Esophagus (tissue), 2 donors: ENCODE results near the gene CEP128. TPM values are rescaled to one million over a fixed set of nuclear protein-coding genes. Genes with fewer than 3 reads are reported as not detected.
"Not testable (repeated sequence)": the region's sequence is repeated elsewhere in the genome, so short reads cannot be mapped to it uniquely, and the experiment has no call there.

Experiments
- H3K27ac ChIP-seq, 2 donors: one replicate each; pipeline ENCODE4 v1.5.1; 2013; ENCODE audit warnings: low read depth in 2 of 2, mild to moderate bottlenecking in 2 of 2, inconsistent platforms in 1 of 2, low read length in 1 of 2, moderate library complexity in 1 of 2
- H3K27me3 ChIP-seq, 2 donors: one replicate each; pipeline ENCODE4 v1.6.1; 2013; ENCODE audit warnings: low read length in 2 of 2, control low read depth in 1 of 2, mild to moderate bottlenecking in 1 of 2; ENCODE audit not compliant: insufficient read depth in 2 of 2, control insufficient read depth in 1 of 2
- H3K36me3 ChIP-seq, 2 donors: one replicate each; pipeline ENCODE4 v1.6.1; 2013; ENCODE audit warnings: low read length in 1 of 2; ENCODE audit not compliant: control insufficient read depth in 2 of 2, insufficient read depth in 2 of 2
- H3K4me1 ChIP-seq, 2 donors: one replicate each; pipeline ENCODE4 v1.6.1; 2013; ENCODE audit warnings: low read length in 1 of 2; ENCODE audit not compliant: control insufficient read depth in 2 of 2, insufficient read depth in 2 of 2
- H3K4me3 ChIP-seq, 2 donors: one replicate each; pipeline ENCODE4 v1.5.1; 2013; ENCODE audit warnings: low read length in 2 of 2, mild to moderate bottlenecking in 2 of 2, low read depth in 1 of 2, moderate library complexity in 1 of 2
- H3K9me3 ChIP-seq, 2 donors: one replicate each; pipeline ENCODE4 v1.6.1; 2013; ENCODE audit warnings: mild to moderate bottlenecking in 2 of 2, low read depth in 1 of 2, low read length in 1 of 2, moderate library complexity in 1 of 2; ENCODE audit not compliant: control insufficient read depth in 2 of 2, insufficient read depth in 1 of 2
- whole genome bisulfite sequencing, 2 donors: extraction: QIAGEN DNeasy Blood & Tissue Kit; methylation state at CpG; one replicate each; pipeline ENCODE4 v1.1.7; 2013; 5-methylcytosine and 5-hydroxymethylcytosine counted together
- polyA plus RNA-seq, 2 donors: library from polyadenylated mRNA; stranded (reverse); fragments of 200-250 nt; gene quantifications; one replicate each; pipeline ENCODE4 v1.2.3, GENCODE V29; 2013
- donor health status: healthy with polysubstance abuse.
- donor health status: Bipolar disorder and iron deficiency.

CEP128 gene
- polyA plus RNA-seq, 2 donors = 1.3 to 1.7 TPM

GRCh38 chr14:80955416-80955941 lies 13.9 kb upstream of the CEP128 start, which contains the start of gene TSHR:
TSHR (plus strand) TSS chr14:80955621; CDS start chr14:80955681, 60 bp downstream.
- WGBS, 2 donors = 27 to 35% methylated on average over 20 to 21 of the region's 21 CpGs
- Histone ChIP-seq H3K36me3 (no peaks in the 10 kb centered on the region), H3K27me3 (no peaks in the 10 kb centered on the region), H3K4me1 (peaks cover 0 to 5% of the 10 kb centered on the region in 2 donors), H3K4me3 (peak within 1 kb of the TSS; percentile 42 to 45), H3K27ac (no peak within 1 kb of the TSS), H3K9me3 (no peaks in the 10 kb centered on the region)

GRCh38 chr14:80954687-80955299 lies 13.3 kb upstream of the CEP128 start:
- WGBS, 2 donors = 1% methylated on average over 29 of the region's 29 CpGs
- Histone ChIP-seq H3K27me3 (no peaks in the 10 kb centered on the region), H3K9me3 (no peaks in the 10 kb centered on the region), H3K36me3 (no peaks in the 10 kb centered on the region), H3K4me1 (peaks cover 0 to 5% of the 10 kb centered on the region in 2 donors), H3K4me3 (peak overlapping the region; percentile 42 to 45), H3K27ac (no peak overlapping the region)

GRCh38 chr14:80953211-80953610 lies 11.7 kb upstream of the CEP128 start:
- H3K4me3 ChIP-seq, H3K9me3 ChIP-seq, H3K4me1 ChIP-seq, H3K36me3 ChIP-seq, H3K27ac ChIP-seq, H3K27me3 ChIP-seq: not testable (repeated sequence)
- 82 to 87% methylated on average over 18 of the region's 18 CpGs for WGBS, 2 donors

GRCh38 chr14:80951491-80951890 lies 10.0 kb upstream of the CEP128 start:
- Histone ChIP-seq H3K27me3 (no peaks in the 10 kb centered on the region), H3K4me3 (no peak overlapping the region), H3K4me1 (peaks cover 0 to 5% of the 10 kb centered on the region in 2 donors), H3K9me3 (no peaks in the 10 kb centered on the region), H3K36me3 (no peaks in the 10 kb centered on the region), H3K27ac (no peak overlapping the region)
- 90 to 91% methylated on average over 4 of the region's 4 CpGs for WGBS, 2 donors

- WGBS, 2 donors = 0 to 11% methylated on average over 1 of the region's 1 CpG
- no peak overlapping the region for H3K4me3 ChIP-seq
- H3K4me1 ChIP-seq = no peaks in the 10 kb centered on the region
- no peaks in the 10 kb centered on the region for H3K27me3 ChIP-seq
- H3K27ac ChIP-seq = no peak overlapping the region
- H3K36me3 ChIP-seq = no peaks in the 10 kb centered on the region
- no peaks in the 10 kb centered on the region for H3K9me3 ChIP-seq
These were observed 6.8 kb upstream of the CEP128 start for GRCh38 chr14:80948291-80948690.

GRCh38 chr14:80946797-80947196 lies 5.3 kb upstream of the CEP128 start:
- Histone ChIP-seq H3K4me3 (no peak overlapping the region), H3K4me1 (no peaks in the 10 kb centered on the region), H3K27me3 (no peaks in the 10 kb centered on the region), H3K27ac (no peak overlapping the region), H3K36me3 (no peaks in the 10 kb centered on the region), H3K9me3 (no peaks in the 10 kb centered on the region)
- 71 to 72% methylated on average over 4 of the region's 4 CpGs for WGBS, 2 donors

- no peaks in the 10 kb centered on the region for H3K27me3 ChIP-seq
- H3K36me3 ChIP-seq = no peaks in the 10 kb centered on the region
- no peak overlapping the region for H3K27ac ChIP-seq
- no peaks in the 10 kb centered on the region for H3K9me3 ChIP-seq
- WGBS, 2 donors = 74 to 93% methylated on average over 1 of the region's 1 CpG
- no peaks in the 10 kb centered on the region for H3K4me1 ChIP-seq
- H3K4me3 ChIP-seq = no peak overlapping the region
These were observed 4.6 kb upstream of the CEP128 start for GRCh38 chr14:80946187-80946586.

- Histone ChIP-seq H3K9me3 (no peaks in the 10 kb centered on the region), H3K27ac (no peak overlapping the region), H3K27me3 (no peaks in the 10 kb centered on the region), H3K4me3 (no peak overlapping the region), H3K36me3 (no peaks in the 10 kb centered on the region), H3K4me1 (no peaks in the 10 kb centered on the region)
- WGBS, 2 donors = 82 to 88% methylated on average over 5 of the region's 5 CpGs
These were observed 3.5 kb upstream of the CEP128 start for GRCh38 chr14:80944861-80945617.

GRCh38 chr14:80942191-80942600 lies 658 bp upstream of the CEP128 start:
- 27 to 31% methylated on average over 5 of the region's 5 CpGs for WGBS, 2 donors
- H3K4me1 ChIP-seq = no peaks in the 10 kb centered on the region
- no peaks in the 10 kb centered on the region for H3K36me3 ChIP-seq
- peak overlapping the region; percentile 8 to 94 for H3K4me3 ChIP-seq
- no peaks in the 10 kb centered on the region for H3K9me3 ChIP-seq
- peak overlapping the region; percentile 73 to 76 for H3K27ac ChIP-seq
- no peaks in the 10 kb centered on the region for H3K27me3 ChIP-seq
